PC-3 (cell line): ENCODE measurements around the gene GABBR2. TPM values are rescaled to one million over a fixed set of nuclear protein-coding genes. Genes with fewer than 3 reads are reported as not detected.
"Not testable (repeated sequence)": the region's sequence is repeated elsewhere in the genome, so short reads cannot be mapped to it uniquely, and the experiment has no call there.

Source experiments
- ATAC-seq: fragments of 200-7000 bp; cut with Tn5 transposase; 2 replicates; pipeline ENCODE4 v1.9.1; 2020; ENCODE audit warnings: mild to moderate bottlenecking, moderate library complexity
- BruUV-seq: library from RNA; stranded (reverse); fragments of 400-500 nt; replicated peaks from 2 replicates; lab custom pipeline; 2021; lab: Mats Ljungman, UMichigan
- CTCF ChIA-PET: fragments of 300-600 bp; sonication (Branson Sonifier 250); formaldehyde crosslinking; loops from one replicate; lab custom pipeline; 2022; ENCODE audit warnings: antibody characterized with exemption; lab: Charles Lee
- POLR2A ChIA-PET: fragments of 300-600 bp; sonication (Branson Sonifier 250); formaldehyde crosslinking; loops from one replicate; lab custom pipeline; 2022; ENCODE audit warnings: antibody characterized with exemption; ENCODE audit not compliant: unreplicated experiment; lab: Charles Lee
- DNase-seq: peaks from one replicate; pipeline ENCODE4 v3.0.0-alpha.2; 2015
- H2AFZ ChIP-seq: fragments of 300-600 bp; sonication (generic); 2 replicates; pipeline ENCODE4 v1.6.0; 2016; ENCODE audit warnings: antibody characterized with exemption, low read length
- H3F3A ChIP-seq: fragments of 300-600 bp; sonication (generic); one replicate; pipeline ENCODE4 v1.6.0; 2017; ENCODE audit warnings: antibody characterized with exemption, low read length, control low read depth, mild to moderate bottlenecking; ENCODE audit not compliant: unreplicated experiment
- H3K27ac ChIP-seq: fragments of 300-600 bp; sonication (generic); 2 replicates; pipeline ENCODE4 v1.5.1; 2016; ENCODE audit warnings: mild to moderate bottlenecking, low read length
- H3K27me3 ChIP-seq: fragments of 300-600 bp; sonication (generic); 2 replicates; pipeline ENCODE4 v1.6.1; 2016; ENCODE audit warnings: low read length, mixed read lengths
- H3K36me3 ChIP-seq: fragments of 300-600 bp; sonication (generic); 2 replicates; pipeline ENCODE4 v1.6.1; 2016; ENCODE audit warnings: low read depth, mixed run types, low read length, mixed read lengths
- H3K4me1 ChIP-seq: fragments of 300-600 bp; sonication (generic); 2 replicates; pipeline ENCODE4 v1.5.1; 2016; ENCODE audit warnings: low read length; ENCODE audit not compliant: insufficient read depth
- H3K4me2 ChIP-seq: fragments of 300-600 bp; sonication (generic); 2 replicates; pipeline ENCODE4 v1.6.0; 2016; ENCODE audit warnings: low read length
- H3K4me3 ChIP-seq: fragments of 300-600 bp; sonication (generic); 2 replicates; pipeline ENCODE4 v1.5.1; 2016; ENCODE audit warnings: mild to moderate bottlenecking, low read length, mixed read lengths
- H3K79me2 ChIP-seq: fragments of 300-600 bp; sonication (generic); 2 replicates; pipeline ENCODE4 v1.6.1; 2017; ENCODE audit warnings: low read length, mixed read lengths
- H3K9ac ChIP-seq: fragments of 300-600 bp; sonication (generic); 2 replicates; pipeline ENCODE4 v1.6.0; 2016; ENCODE audit warnings: mild to moderate bottlenecking, low read length
- H3K9me2 ChIP-seq: fragments of 300-600 bp; sonication (generic); replicated peaks from 2 replicates; pipeline ENCODE4 v1.6.1; 2016; ENCODE audit warnings: mixed run types, low read length, mixed read lengths
- H3K9me3 ChIP-seq: fragments of 300-600 bp; sonication (generic); 2 replicates; pipeline ENCODE4 v1.6.1; 2016; ENCODE audit warnings: low read length, mixed read lengths
- H4K20me1 ChIP-seq: fragments of 300-600 bp; sonication (generic); 2 replicates; pipeline ENCODE4 v1.6.1; 2016; ENCODE audit warnings: low read length, mixed read lengths
- EZH2 ChIP-seq: fragments of 300-600 bp; sonication (generic); IDR thresholded peaks from one replicate; pipeline ENCODE4 v1.6.1; 2017; ENCODE audit warnings: antibody characterized with exemption, mild to moderate bottlenecking, low read length; ENCODE audit not compliant: unreplicated experiment
- EZH2phosphoT487 ChIP-seq: fragments of 300-600 bp; sonication (generic); IDR thresholded peaks from 2 replicates; pipeline ENCODE4 v1.6.1; 2018; ENCODE audit warnings: mild to moderate bottlenecking, antibody characterized with exemption, low read length, borderline replicate concordance
- intact Hi-C: fragments of 100-400 bp; cut with micrococcal nuclease; formaldehyde crosslinking; loops from 2 replicates; pipeline ENCODE4 v1.9.0; 2023
- total RNA-seq: library from RNA; depleted of rRNA; stranded (reverse); fragments of >200 nt; gene quantifications from 2 replicates; pipeline ENCODE4 v1.2.3, GENCODE V29; 2014
- TF ChIP-seq, protein P1 (sequence below): fragments of 300-600 bp; sonication (generic); conservative IDR thresholded peaks from 2 replicates; pipeline ENCODE4 v1.5.1; 2017; ENCODE audit warnings: antibody characterized with exemption, low read depth, mild to moderate bottlenecking, low read length

Gene GABBR2
- total RNA-seq, 1 experiment from 2014 or later: 0.44 TPM

DNA sequence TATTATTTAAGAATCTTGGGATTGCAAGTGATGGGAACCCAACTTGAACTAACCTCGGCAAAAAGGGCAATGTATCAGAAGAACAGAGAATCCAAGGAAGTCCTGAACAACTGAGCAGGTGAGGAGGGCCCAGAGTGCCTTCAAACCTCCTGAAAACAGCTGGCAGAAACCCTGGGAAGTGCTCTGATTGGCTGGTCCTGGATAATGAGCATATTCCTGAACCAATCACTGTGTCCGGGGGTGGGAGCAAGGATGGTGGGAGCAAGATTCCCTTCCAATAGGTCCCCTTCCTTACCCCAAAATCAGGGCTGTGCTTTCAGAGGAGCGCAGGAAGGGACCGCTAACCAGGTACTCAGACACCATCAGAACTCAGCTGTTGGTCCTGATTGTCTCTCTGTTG, 421.4 kb downstream of the GABBR2 start:
- no TSS peak for BruUV-seq
- POLR2A ChIA-PET: no interaction called here
- no peaks in the 10 kb centered on the region for H4K20me1 ChIP-seq
- no peaks in the 10 kb centered on the region for H3K9me2 ChIP-seq
- H3K4me3 ChIP-seq: no peak overlapping the region
- no peak overlapping the region for H2AFZ ChIP-seq
- H3K4me2 ChIP-seq: no peak overlapping the region
- no peak overlapping the region for H3K27ac ChIP-seq
- H3K9me3 ChIP-seq: no peaks in the 10 kb centered on the region
- no peaks in the 10 kb centered on the region for H3K79me2 ChIP-seq
- no peaks in the 10 kb centered on the region for H3F3A ChIP-seq
- H3K27me3 ChIP-seq: no peaks in the 10 kb centered on the region
- no peaks in the 10 kb centered on the region for H3K36me3 ChIP-seq
- TF ChIP-seq EZH2 (no peak), EZH2phosphoT487 (no peak)
- TF ChIP-seq, protein P1, sequence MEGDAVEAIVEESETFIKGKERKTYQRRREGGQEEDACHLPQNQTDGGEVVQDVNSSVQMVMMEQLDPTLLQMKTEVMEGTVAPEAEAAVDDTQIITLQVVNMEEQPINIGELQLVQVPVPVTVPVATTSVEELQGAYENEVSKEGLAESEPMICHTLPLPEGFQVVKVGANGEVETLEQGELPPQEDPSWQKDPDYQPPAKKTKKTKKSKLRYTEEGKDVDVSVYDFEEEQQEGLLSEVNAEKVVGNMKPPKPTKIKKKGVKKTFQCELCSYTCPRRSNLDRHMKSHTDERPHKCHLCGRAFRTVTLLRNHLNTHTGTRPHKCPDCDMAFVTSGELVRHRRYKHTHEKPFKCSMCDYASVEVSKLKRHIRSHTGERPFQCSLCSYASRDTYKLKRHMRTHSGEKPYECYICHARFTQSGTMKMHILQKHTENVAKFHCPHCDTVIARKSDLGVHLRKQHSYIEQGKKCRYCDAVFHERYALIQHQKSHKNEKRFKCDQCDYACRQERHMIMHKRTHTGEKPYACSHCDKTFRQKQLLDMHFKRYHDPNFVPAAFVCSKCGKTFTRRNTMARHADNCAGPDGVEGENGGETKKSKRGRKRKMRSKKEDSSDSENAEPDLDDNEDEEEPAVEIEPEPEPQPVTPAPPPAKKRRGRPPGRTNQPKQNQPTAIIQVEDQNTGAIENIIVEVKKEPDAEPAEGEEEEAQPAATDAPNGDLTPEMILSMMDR: no peak
- DNase-seq: no peak
- CTCF ChIA-PET: no interaction called here
- ATAC-seq: no peak
- H3K4me1 ChIP-seq: no peaks in the 10 kb centered on the region
- no peak overlapping the region for H3K9ac ChIP-seq
- intact Hi-C loops: no loop called here

- no peak overlapping the region for H3K4me2 ChIP-seq
- H3K79me2 ChIP-seq: no peaks in the 10 kb centered on the region
- no peaks in the 10 kb centered on the region for H3K9me3 ChIP-seq
- TF ChIP-seq EZH2 (no peak), EZH2phosphoT487 (no peak)
- TF ChIP-seq, protein P1: no peak
- H2AFZ ChIP-seq: no peak overlapping the region
- H3K4me1 ChIP-seq: no peaks in the 10 kb centered on the region
- POLR2A ChIA-PET: no interaction called here
- H3K9me2 ChIP-seq: no peaks in the 10 kb centered on the region
- no peaks in the 10 kb centered on the region for H3K27me3 ChIP-seq
- H3K9ac ChIP-seq: no peak overlapping the region
- H4K20me1 ChIP-seq: no peaks in the 10 kb centered on the region
- no peaks in the 10 kb centered on the region for H3K36me3 ChIP-seq
- H3K4me3 ChIP-seq: no peak overlapping the region
- BruUV-seq: no TSS peak
- intact Hi-C loops: no loop called here
- no peak for ATAC-seq
- no peak overlapping the region for H3K27ac ChIP-seq
- no peaks in the 10 kb centered on the region for H3F3A ChIP-seq
- no peak for DNase-seq
- CTCF ChIA-PET: no interaction called here
These were observed 423.3 kb downstream of the GABBR2 start for GRCh38 chr9:98285446-98285845.

DNA sequence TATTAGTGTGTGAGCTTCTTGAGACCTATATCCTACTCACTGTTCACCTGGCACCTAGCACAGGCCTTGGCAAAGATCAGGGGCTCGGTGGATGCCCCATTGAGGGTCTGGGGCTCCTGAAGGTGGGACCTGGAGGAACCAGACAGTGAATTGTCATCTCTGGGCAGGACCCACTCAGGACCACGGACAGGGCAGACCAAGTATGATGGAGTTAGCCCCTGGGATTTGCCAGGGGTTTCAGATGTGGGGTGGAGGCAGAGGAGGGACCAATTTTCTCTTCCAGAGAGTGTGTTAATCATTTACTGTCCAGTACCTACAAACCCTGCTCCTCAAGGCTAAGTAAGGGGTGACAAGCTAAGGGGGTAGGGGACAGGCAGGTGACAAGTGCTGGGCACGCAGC, 424.0 kb downstream of the GABBR2 start:
- Histone ChIP-seq H3K36me3 (no peaks in the 10 kb centered on the region), H3K4me1 (no peaks in the 10 kb centered on the region), H3K9me2 (no peaks in the 10 kb centered on the region), H3K27ac (no peak overlapping the region), H3K4me2 (no peak overlapping the region), H3K4me3 (no peak overlapping the region), H3F3A (no peaks in the 10 kb centered on the region), H4K20me1 (no peaks in the 10 kb centered on the region), H3K9ac (no peak overlapping the region), H3K27me3 (no peaks in the 10 kb centered on the region), H2AFZ (no peak overlapping the region), H3K79me2 (no peaks in the 10 kb centered on the region), H3K9me3 (no peaks in the 10 kb centered on the region)
- no peak for ATAC-seq
- DNase-seq: no peak
- intact Hi-C loops: no loop called here
- ChIA-PET CTCF (no interaction called here), POLR2A (no interaction called here)
- TF ChIP-seq, protein P1: no peak
- TF ChIP-seq EZH2 (no peak), EZH2phosphoT487 (no peak)
- BruUV-seq: no TSS peak

DNA sequence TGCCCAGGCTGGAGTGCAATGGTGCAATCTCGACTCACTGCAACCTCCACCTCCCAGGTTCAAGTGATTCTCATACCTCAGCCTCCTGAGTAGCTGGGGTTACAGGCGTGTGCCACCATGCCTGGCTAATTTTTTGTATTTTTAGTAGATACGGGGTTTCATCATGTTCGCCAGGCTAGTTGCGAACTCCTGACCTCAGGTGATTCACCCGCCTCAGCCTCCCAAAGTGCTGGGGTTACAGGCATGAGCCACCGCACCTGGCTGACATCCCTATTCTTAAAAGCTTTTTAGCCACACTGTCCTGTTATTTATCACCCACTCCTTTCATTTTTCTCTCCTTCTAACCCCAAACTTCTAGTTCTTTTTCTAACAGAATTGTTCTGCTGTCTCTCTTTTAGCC, 425.6 kb downstream of the GABBR2 start:
- POLR2A ChIA-PET, DNase-seq, H3K36me3 ChIP-seq, intact Hi-C loops, H4K20me1 ChIP-seq, BruUV-seq, H3K27ac ChIP-seq, H3K9me3 ChIP-seq, H3K9me2 ChIP-seq, H3K4me3 ChIP-seq, H2AFZ ChIP-seq, ATAC-seq, H3K4me2 ChIP-seq, H3K4me1 ChIP-seq, H3F3A ChIP-seq, H3K79me2 ChIP-seq, H3K9ac ChIP-seq, CTCF ChIA-PET: not testable (repeated sequence)
- H3K27me3 ChIP-seq: peaks cover 16% of the 10 kb centered on the region
